Esophagus squamous epithelium (tissue), 5 donors: ENCODE results near the gene NUP210. TPM values are rescaled to one million over a fixed set of nuclear protein-coding genes. Genes with fewer than 3 reads are reported as not detected.

ENCODE experiments used
- DNase-seq: peaks from one replicate; lab custom pipeline; 2025; lab: John Stamatoyannopoulos, UW
- H3K27ac ChIP-seq, 4 donors: fragments of 200-600 bp; sonication (generic); one replicate each; pipeline ENCODE4 v1.5.1; 2016 to 2019; ENCODE audit warnings: mild to moderate bottlenecking in 1 of 4
- H3K27me3 ChIP-seq, 4 donors: fragments of 200-600 bp; sonication (generic); 1 replicate in 3 of 4; 2 replicates in 1 of 4; pipeline versions ENCODE4 v1.5.1 to v1.6.0; 2017 to 2021; ENCODE audit warnings: antibody characterized with exemption in 1 of 4
- H3K36me3 ChIP-seq, 3 donors: fragments of 200-600 bp; sonication (generic); one replicate each; pipeline ENCODE4 v1.5.1; 2016 to 2019
- H3K4me1 ChIP-seq, 3 donors: fragments of 200-600 bp; sonication (generic); one replicate each; pipeline ENCODE4 v1.5.1; 2017 to 2019
- H3K4me3 ChIP-seq, 4 donors: fragments of 200-600 bp; sonication (generic); 1 replicate in 3 of 4; 2 replicates in 1 of 4; pipeline ENCODE4 v1.5.1; 2016 to 2019; ENCODE audit warnings: mild to moderate bottlenecking in 2 of 4, moderate library complexity in 1 of 4
- H3K9me3 ChIP-seq, 3 donors: fragments of 200-600 bp; sonication (generic); one replicate each; pipeline ENCODE4 v1.5.1; 2016 to 2019
- POLR2A ChIP-seq, 4 donors: fragments of 450-650 bp; IDR thresholded peaks; one replicate each; pipeline ENCODE4 v1.6.1; 2017; ENCODE audit warnings: antibody characterized with exemption in 4 of 4, mild to moderate bottlenecking in 4 of 4, moderate library complexity in 3 of 4
- WGBS, 2 donors: methylation state at CpG; one replicate each; pipeline ENCODE4 v1.1.5; 2018; 5-methylcytosine and 5-hydroxymethylcytosine counted together
- intact Hi-C: fragments of 100-400 bp; cut with DNase I; formaldehyde crosslinking; loops from one replicate; pipeline ENCODE4 v1.15.0; 2022
- total RNA-seq, 4 donors: library from RNA; depleted of rRNA; stranded (reverse); fragments of >200 nt; gene quantifications; one replicate each; pipeline ENCODE4 v1.1.0, GENCODE V29; 2016
- TF ChIP-seq, protein P1 (sequence below), 6 experiments: fragments of 450-650 bp in 4 of 6; fragments of 200-600 bp in 2 of 6; sonication (generic) in 2 of 6; IDR thresholded peaks; one replicate each; pipeline ENCODE4 v1.5.1; 2016 to 2019; ENCODE audit warnings: antibody characterized with exemption in 6 of 6, mild to moderate bottlenecking in 4 of 6, moderate library complexity in 4 of 6
- donor health status: DM: yes; HTN: yes; CAD: no.

NUP210 gene
- total RNA-seq, 4 donors from 2014 or later = 7.2 to 14.5 (median 9.4) TPM

DNA sequence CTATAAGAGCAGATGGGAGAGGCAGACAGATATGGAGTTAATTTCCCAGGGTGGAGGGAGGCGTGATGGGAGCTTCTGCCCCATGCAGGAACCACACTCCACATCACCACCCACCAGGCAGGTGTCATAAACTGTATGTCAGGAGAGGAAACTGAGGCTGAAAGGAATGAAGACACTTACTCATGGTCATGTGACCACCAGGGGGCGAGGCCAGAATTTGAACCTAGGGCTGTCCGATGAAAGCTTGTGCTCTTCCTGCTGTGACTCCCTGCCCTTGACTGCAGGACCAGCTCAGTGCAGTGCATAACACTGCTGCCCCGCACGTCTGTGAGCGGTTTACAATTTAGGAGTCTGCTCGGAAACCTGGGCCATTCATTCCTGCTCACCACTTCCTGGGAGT, 28.8 kb downstream of the NUP210 start:
- WGBS, 2 donors = 84 to 97% methylated on average over 5 to 6 of the region's 7 CpGs
- peaks cover 0 to 65% (median 8%) of the 10 kb centered on the region in 3 donors for H3K36me3 ChIP-seq
- intact Hi-C loops = no loop called here

DNA sequence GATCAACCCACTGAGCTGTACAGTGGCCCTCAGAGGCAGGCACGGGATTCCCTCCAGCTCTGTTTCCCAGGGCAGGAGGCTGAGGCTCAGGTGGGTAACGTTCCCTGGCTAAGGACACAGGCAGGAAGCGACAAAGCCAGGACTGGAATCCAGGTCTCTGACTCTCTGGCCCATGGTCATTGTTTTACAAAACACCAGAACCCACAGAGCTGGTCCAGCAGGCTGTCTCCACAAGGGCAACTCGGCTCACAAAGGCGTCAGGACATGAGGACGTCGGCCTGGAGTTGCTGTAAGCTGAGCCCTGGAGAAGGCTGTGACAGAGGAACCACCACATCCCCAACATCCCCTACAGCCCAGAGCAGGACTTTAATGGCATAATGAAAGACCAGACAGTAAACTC, 30.7 kb downstream of the NUP210 start:
- Histone ChIP-seq H3K4me1 (no peaks in the 10 kb centered on the region), H3K36me3 (peaks cover 0 to 68% (median 8%) of the 10 kb centered on the region in 3 donors), H3K27me3 (no peaks in the 10 kb centered on the region), H3K9me3 (no peaks in the 10 kb centered on the region), H3K27ac (no peak overlapping the region), H3K4me3 (no peak overlapping the region)
- TF ChIP-seq, protein P1, sequence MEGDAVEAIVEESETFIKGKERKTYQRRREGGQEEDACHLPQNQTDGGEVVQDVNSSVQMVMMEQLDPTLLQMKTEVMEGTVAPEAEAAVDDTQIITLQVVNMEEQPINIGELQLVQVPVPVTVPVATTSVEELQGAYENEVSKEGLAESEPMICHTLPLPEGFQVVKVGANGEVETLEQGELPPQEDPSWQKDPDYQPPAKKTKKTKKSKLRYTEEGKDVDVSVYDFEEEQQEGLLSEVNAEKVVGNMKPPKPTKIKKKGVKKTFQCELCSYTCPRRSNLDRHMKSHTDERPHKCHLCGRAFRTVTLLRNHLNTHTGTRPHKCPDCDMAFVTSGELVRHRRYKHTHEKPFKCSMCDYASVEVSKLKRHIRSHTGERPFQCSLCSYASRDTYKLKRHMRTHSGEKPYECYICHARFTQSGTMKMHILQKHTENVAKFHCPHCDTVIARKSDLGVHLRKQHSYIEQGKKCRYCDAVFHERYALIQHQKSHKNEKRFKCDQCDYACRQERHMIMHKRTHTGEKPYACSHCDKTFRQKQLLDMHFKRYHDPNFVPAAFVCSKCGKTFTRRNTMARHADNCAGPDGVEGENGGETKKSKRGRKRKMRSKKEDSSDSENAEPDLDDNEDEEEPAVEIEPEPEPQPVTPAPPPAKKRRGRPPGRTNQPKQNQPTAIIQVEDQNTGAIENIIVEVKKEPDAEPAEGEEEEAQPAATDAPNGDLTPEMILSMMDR (IDR thresholded peaks at IDR 0.05) = no peak
- no peak for TF ChIP-seq POLR2A (IDR thresholded peaks at IDR 0.05)
- no peak for DNase-seq
- WGBS, 2 donors = 80% methylated on average over 2 of the region's 7 CpGs; no CpG with 5 or more reads in 1 of the 2 donors
- intact Hi-C loops = no loop called here

More for the DNA sequence above, 28.8 kb downstream of the NUP210 start:
- TF ChIP-seq, protein P1 (IDR thresholded peaks at IDR 0.05) = peak in 1 of 6 experiments; percentile 5
- no peak for TF ChIP-seq POLR2A (IDR thresholded peaks at IDR 0.05)
- H3K27ac ChIP-seq = no peak overlapping the region
- no peak for DNase-seq
- H3K4me1 ChIP-seq = no peaks in the 10 kb centered on the region
- H3K27me3 ChIP-seq = no peaks in the 10 kb centered on the region
- no peak overlapping the region for H3K4me3 ChIP-seq
- no peaks in the 10 kb centered on the region for H3K9me3 ChIP-seq

DNA sequence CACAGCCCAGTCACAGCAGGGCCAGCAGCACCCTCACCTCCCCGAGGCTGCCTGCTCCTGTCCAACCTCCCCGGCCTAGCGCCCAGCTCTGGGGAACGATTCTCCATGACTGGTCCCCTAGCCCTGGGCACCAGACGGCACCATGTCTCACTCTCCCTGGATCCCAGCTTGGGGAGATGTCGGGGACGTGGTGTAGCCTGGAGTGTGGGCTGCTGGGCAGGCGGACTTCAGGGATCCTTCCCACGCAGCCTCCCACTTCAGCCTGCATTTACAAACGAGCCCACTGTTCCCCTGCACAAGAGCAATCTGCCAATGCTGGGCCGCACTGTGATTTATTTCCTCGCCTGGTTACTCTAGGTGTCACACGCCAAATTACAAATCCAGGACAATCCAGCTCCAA, 31.3 kb downstream of the NUP210 start:
- TF ChIP-seq POLR2A (IDR thresholded peaks at IDR 0.05) = no peak
- TF ChIP-seq, protein P1 (IDR thresholded peaks at IDR 0.05) = no peak

DNA sequence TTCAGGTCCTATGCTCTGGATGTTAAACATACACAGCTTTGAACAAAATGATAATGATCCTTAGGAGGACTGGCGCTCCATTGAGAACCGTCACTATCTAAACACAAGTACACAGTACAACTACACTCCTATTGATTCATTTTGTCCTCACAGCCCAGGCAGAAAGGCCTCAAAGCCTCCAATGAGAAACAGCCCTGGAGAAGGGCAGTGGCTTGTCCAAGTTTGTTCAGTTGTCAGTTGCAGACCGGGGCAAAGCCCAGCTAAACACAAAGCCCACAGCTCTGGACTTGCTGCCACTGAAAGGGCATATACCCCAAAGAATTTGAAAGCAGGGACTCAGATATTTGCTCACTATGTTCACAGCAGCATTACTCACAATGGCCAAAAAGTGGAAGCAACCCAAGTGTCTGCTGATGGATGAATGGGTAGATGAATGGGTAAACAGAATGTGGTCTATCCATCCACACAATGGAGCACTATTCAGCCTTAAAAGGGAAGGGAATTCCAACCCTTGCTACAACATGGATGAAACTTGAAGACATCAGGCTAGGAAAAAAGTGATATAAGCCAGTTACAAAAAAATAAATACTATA, 34.7 kb downstream of the NUP210 start:
- 60 to 74% methylated on average over 2 to 3 of the region's 3 CpGs for WGBS, 2 donors
- H3K36me3 ChIP-seq = peaks cover 0 to 69% (median 8%) of the 10 kb centered on the region in 3 donors
- intact Hi-C loops = no loop called here

More for the DNA sequence above, 31.3 kb downstream of the NUP210 start:
- DNase-seq = no peak
- no peaks in the 10 kb centered on the region for H3K9me3 ChIP-seq
- no peak overlapping the region for H3K27ac ChIP-seq
- intact Hi-C loops = no loop called here
- H3K27me3 ChIP-seq = no peaks in the 10 kb centered on the region
- WGBS, 2 donors = 92% methylated on average over 10 of the region's 13 CpGs; no CpG with 5 or more reads in 1 of the 2 donors
- no peaks in the 10 kb centered on the region for H3K4me1 ChIP-seq
- no peak overlapping the region for H3K4me3 ChIP-seq
- peaks cover 0 to 68% (median 8%) of the 10 kb centered on the region in 3 donors for H3K36me3 ChIP-seq

DNA sequence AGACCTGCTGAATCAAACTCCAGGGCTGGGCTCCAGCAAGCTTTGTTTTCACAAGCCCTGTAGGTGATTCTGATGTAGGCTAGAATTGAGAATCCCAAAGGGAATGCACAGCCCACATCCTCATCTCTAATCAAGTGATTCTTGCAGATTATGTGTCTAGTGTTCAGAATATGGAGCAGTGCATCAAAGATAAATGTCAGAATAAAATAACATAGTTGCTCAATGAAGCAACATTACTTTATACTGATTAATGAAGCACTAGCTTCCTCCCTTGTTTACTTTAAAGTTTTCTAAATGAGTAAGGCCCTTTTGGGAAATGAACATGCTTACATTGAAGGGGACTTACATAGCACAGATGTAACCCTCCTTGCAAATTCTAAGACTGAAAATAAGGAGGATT, 39.2 kb downstream of the NUP210 start:
- Histone ChIP-seq H3K36me3 (peaks cover 0 to 61% (median 0%) of the 10 kb centered on the region in 3 donors), H3K27ac (no peak overlapping the region), H3K27me3 (no peaks in the 10 kb centered on the region), H3K9me3 (no peaks in the 10 kb centered on the region), H3K4me1 (no peaks in the 10 kb centered on the region), H3K4me3 (no peak overlapping the region)
- DNase-seq = no peak
- intact Hi-C loops = no loop called here
- TF ChIP-seq, protein P1 (IDR thresholded peaks at IDR 0.05) = no peak
- TF ChIP-seq POLR2A (IDR thresholded peaks at IDR 0.05) = no peak

More for the DNA sequence above, 34.7 kb downstream of the NUP210 start:
- H3K27me3 ChIP-seq = no peaks in the 10 kb centered on the region
- no peak overlapping the region for H3K27ac ChIP-seq
- no peaks in the 10 kb centered on the region for H3K4me1 ChIP-seq
- no peaks in the 10 kb centered on the region for H3K9me3 ChIP-seq
- TF ChIP-seq, protein P1 (IDR thresholded peaks at IDR 0.05) = no peak
- no peak for TF ChIP-seq POLR2A (IDR thresholded peaks at IDR 0.05)
- no peak for DNase-seq
- no peak overlapping the region for H3K4me3 ChIP-seq
